OCI-LY1 (cell line): Measurements from ENCODE around the gene NARF.

Experiments used
- EZH2 ChIP-seq: fragments of 200-600 bp; sonication (generic), shearing (Covaris generic); IDR thresholded peaks from 2 replicates; pipeline ENCODE4 v1.8.0; 2017; ENCODE audit warnings: borderline replicate concordance, mixed run types, mild to moderate bottlenecking, antibody characterized with exemption, low read length, moderate library complexity, mixed read lengths
- TF ChIP-seq, protein P1 (sequence below): fragments of 200-600 bp; sonication (generic), shearing (Covaris generic); IDR thresholded peaks from 2 replicates; pipeline ENCODE4 v1.5.1; 2017; ENCODE audit warnings: mild to moderate bottlenecking, antibody characterized with exemption, low read length, moderate library complexity, mixed read lengths

DNA sequence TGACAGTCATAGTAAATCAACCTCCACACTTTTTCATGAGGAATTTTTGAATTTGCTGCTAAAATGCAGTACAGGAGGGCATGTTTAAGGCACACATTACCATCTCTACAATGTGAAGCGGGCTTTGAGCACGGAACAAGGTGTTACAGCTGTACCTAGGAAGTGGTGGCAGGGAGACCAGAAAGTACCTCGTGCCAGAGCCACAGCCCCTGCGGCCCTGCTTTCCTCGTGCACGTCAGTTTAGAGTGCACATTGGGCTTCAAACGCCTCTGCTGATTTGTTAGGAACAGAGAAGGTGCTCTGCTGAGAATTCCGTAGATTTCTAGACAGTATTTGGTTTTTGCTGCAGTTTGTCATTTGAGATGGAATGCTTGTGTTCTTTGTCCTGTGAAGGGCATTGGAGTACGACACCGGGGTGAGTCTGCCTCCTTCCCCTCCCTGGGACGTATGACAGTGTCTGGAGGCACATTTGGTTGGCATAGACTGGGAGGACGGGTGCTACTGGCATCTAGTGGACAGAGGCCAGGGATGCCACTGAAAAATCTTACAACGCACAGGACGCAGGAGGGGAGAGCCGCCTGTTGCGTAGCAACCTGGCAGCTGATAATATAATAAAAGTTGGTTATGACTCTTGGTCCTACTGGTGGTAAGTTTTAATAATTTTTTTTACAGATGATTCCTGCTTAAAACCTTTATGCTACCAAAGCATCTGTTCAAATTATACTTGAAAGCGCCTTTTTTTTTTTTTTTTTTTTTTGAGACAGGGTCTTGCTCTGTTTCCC, 70.1 kb downstream of the NARF start:
- TF ChIP-seq, protein P1, sequence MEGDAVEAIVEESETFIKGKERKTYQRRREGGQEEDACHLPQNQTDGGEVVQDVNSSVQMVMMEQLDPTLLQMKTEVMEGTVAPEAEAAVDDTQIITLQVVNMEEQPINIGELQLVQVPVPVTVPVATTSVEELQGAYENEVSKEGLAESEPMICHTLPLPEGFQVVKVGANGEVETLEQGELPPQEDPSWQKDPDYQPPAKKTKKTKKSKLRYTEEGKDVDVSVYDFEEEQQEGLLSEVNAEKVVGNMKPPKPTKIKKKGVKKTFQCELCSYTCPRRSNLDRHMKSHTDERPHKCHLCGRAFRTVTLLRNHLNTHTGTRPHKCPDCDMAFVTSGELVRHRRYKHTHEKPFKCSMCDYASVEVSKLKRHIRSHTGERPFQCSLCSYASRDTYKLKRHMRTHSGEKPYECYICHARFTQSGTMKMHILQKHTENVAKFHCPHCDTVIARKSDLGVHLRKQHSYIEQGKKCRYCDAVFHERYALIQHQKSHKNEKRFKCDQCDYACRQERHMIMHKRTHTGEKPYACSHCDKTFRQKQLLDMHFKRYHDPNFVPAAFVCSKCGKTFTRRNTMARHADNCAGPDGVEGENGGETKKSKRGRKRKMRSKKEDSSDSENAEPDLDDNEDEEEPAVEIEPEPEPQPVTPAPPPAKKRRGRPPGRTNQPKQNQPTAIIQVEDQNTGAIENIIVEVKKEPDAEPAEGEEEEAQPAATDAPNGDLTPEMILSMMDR: peak; percentile 43
- TF ChIP-seq EZH2: no peak
